ENCODE measurements around the gene JARID2. TPM values are rescaled to one million over a fixed set of nuclear protein-coding genes. Genes with fewer than 3 reads are reported as not detected.

Gene JARID2
- total RNA-seq, 4 donors from 2014 or later, result 20.0 to 29.4 (median 23.9) TPM

- TF ChIP-seq, protein P1, sequence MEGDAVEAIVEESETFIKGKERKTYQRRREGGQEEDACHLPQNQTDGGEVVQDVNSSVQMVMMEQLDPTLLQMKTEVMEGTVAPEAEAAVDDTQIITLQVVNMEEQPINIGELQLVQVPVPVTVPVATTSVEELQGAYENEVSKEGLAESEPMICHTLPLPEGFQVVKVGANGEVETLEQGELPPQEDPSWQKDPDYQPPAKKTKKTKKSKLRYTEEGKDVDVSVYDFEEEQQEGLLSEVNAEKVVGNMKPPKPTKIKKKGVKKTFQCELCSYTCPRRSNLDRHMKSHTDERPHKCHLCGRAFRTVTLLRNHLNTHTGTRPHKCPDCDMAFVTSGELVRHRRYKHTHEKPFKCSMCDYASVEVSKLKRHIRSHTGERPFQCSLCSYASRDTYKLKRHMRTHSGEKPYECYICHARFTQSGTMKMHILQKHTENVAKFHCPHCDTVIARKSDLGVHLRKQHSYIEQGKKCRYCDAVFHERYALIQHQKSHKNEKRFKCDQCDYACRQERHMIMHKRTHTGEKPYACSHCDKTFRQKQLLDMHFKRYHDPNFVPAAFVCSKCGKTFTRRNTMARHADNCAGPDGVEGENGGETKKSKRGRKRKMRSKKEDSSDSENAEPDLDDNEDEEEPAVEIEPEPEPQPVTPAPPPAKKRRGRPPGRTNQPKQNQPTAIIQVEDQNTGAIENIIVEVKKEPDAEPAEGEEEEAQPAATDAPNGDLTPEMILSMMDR (IDR thresholded peaks at IDR 0.05), result no peak
- no peak for TF ChIP-seq EP300 (IDR thresholded peaks at IDR 0.05)
- 73% methylated on average over 7 of the region's 7 CpGs for WGBS
- H3K4me1 ChIP-seq, result peaks cover 52% of the 10 kb centered on the region
- no peaks in the 10 kb centered on the region for H3K9me3 ChIP-seq
- H3K27ac ChIP-seq, result no peak overlapping the region
- no peak for DNase-seq (ENCODE audit: low spot score in 2 of 2)
- H3K27me3 ChIP-seq, result no peaks in the 10 kb centered on the region
- no peak overlapping the region for H3K4me3 ChIP-seq
- H3K36me3 ChIP-seq, result no peaks in the 10 kb centered on the region
Measured at GRCh38 chr6:15386110-15386755, 140.4 kb downstream of the JARID2 start.

GRCh38 chr6:15386756-15387112 is 140.9 kb downstream of the JARID2 start:
- H3K27me3 ChIP-seq, result no peaks in the 10 kb centered on the region
- H3K4me1 ChIP-seq, result peaks cover 57% of the 10 kb centered on the region
- WGBS, result 84% methylated on average over 3 of the region's 3 CpGs
- H3K9me3 ChIP-seq, result no peaks in the 10 kb centered on the region
- H3K27ac ChIP-seq, result no peak overlapping the region
- H3K36me3 ChIP-seq, result no peaks in the 10 kb centered on the region
- no peak overlapping the region for H3K4me3 ChIP-seq
- no peak for DNase-seq (ENCODE audit: low spot score in 2 of 2)
- no peak for TF ChIP-seq EP300 (IDR thresholded peaks at IDR 0.05)
- TF ChIP-seq POLR2A (IDR thresholded peaks at IDR 0.05), result no peak
- no peak for TF ChIP-seq POLR2AphosphoS5 (IDR thresholded peaks at IDR 0.05)
- TF ChIP-seq, protein P1 (IDR thresholded peaks at IDR 0.05), result no peak

DNA sequence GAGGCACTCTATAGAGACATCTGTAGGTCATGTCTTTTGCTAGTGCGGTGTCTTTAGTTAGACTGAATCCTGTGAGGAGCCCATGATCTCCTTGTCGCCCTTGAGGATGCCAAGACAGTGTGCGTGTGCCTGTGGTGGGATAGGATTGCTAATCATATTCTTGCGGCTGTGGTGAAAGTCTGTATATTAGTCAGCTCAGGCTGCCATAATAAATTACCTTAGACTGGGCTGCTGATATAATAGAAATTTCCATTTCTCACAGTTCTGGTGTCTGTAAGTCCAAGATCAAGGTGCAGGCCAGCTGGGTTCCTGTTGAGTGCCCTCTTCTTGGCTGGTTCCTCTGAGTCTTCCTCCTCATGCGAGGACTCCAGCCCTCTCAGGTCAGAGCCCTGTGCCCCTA is 141.2 kb downstream of the JARID2 start:
- Histone ChIP-seq H3K9me3 (no peaks in the 10 kb centered on the region), H3K36me3 (no peaks in the 10 kb centered on the region), H3K27ac (no peak overlapping the region), H3K4me1 (peaks cover 61% of the 10 kb centered on the region), H3K4me3 (no peak overlapping the region), H3K27me3 (no peaks in the 10 kb centered on the region)
- DNase-seq (ENCODE audit: low spot score in 2 of 2), result no peak
- 92% methylated on average over 5 of the region's 5 CpGs for WGBS
- TF ChIP-seq POLR2A (IDR thresholded peaks at IDR 0.05), result no peak
- TF ChIP-seq, protein P1 (IDR thresholded peaks at IDR 0.05), result no peak
- no peak for TF ChIP-seq EP300 (IDR thresholded peaks at IDR 0.05)
- no peak for TF ChIP-seq POLR2AphosphoS5 (IDR thresholded peaks at IDR 0.05)

DNA sequence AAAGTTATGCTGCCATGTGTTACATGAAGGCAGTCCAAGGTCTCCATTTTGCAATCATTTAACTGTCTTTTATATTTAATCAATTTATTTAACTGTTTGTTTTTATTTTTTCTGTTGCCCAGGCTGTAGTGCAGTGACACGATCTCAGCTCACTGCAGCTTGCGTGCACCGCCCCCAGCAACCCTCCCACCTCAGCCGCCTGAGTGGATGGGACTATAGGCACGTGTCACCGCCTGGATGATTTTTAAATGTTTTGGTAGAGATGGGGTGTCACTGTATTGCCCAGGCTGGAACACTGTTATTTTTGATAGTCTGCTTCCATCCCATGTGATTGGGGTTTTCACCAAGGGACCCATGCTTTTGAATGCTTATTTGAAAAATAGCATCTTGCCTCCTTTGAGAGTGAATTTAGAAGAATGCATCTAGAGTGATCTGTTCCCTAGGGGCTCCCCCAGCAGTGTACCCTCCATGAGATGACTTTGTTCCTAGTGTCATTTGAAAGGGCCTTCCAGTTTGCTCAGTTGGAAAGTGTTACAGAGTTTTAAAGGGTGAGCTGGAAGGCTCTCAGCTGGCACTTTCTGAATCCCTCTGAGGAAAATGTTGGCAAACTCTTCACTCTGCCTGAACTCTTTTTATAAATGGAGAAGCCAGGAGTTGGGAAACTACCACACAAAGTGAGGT is 143.4 kb downstream of the JARID2 start:
- Histone ChIP-seq H3K27me3 (no peaks in the 10 kb centered on the region), H3K4me3 (no peak overlapping the region), H3K27ac (no peak overlapping the region), H3K4me1 (peaks cover 64% of the 10 kb centered on the region), H3K9me3 (no peaks in the 10 kb centered on the region), H3K36me3 (no peaks in the 10 kb centered on the region)
- WGBS, result 72% methylated on average over 6 of the region's 6 CpGs
- DNase-seq (ENCODE audit: low spot score in 2 of 2), result no peak
- TF ChIP-seq EP300 (IDR thresholded peaks at IDR 0.05) (no peak), POLR2A (IDR thresholded peaks at IDR 0.05) (no peak), POLR2AphosphoS5 (IDR thresholded peaks at IDR 0.05) (no peak)
- TF ChIP-seq, protein P1 (IDR thresholded peaks at IDR 0.05), result no peak

DNA sequence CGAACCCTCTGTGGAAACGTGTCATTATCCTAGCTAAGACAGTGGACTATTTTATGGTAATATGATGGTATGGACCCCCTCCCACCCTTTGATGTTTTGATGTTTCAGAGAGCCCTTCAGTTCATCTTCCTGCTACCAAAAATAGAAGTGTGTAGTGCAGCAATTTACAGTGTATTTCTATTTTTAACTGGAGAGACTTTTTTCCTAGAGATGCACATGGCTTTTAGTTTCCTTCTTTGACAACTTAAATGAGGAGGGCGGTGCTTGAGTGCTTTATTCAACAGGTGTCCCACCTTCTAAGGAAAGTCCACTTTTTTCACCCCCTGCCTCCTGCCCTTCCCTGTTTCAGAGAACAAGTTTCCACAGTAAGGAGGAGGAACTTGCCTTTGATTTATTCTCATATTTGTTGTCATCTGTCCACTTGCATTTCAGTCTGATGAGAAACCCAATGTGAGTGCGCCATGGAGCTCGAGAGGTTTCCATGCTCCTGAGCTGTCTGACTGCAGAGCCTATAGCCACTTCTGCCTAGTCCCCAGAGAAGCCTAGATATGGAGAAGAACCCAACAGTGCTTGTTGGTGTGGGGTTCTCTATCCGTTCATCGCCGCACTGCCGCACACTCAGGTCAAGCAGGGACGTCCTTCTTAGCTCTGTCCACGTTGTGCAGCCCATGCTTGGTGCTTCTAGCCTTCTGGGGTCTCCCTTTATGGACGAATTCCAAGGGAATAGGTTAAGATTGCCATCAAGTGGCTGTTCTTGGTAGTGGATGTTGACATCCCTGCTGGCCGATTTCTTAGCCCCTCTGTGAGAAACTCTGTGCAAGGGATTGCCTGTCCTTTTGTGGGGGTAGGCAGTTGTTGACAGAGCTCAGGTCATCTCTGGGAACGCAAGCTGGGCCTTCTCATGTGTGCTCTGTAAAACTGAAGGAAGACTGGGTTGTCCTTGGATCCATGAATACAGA is 144.2 kb downstream of the JARID2 start:
- Histone ChIP-seq H3K4me3 (no peak overlapping the region), H3K36me3 (no peaks in the 10 kb centered on the region), H3K27me3 (no peaks in the 10 kb centered on the region), H3K9me3 (no peaks in the 10 kb centered on the region), H3K27ac (no peak overlapping the region), H3K4me1 (peaks cover 56% of the 10 kb centered on the region)
- no peak for DNase-seq (ENCODE audit: low spot score in 2 of 2)
- 56% methylated on average over 13 of the region's 14 CpGs for WGBS
- TF ChIP-seq POLR2AphosphoS5 (IDR thresholded peaks at IDR 0.05) (no peak), EP300 (IDR thresholded peaks at IDR 0.05) (no peak), POLR2A (IDR thresholded peaks at IDR 0.05) (no peak)
- TF ChIP-seq, protein P1 (IDR thresholded peaks at IDR 0.05), result peak in 1 of 2 donors; percentile 24

Measured in suprapubic skin (tissue), 4 donors.